HEK293 (cell line): ENCODE results near the gene PHLDB1.
"Not testable (repeated sequence)": the region's sequence is repeated elsewhere in the genome, so short reads cannot be mapped to it uniquely, and the experiment has no call there.

Source experiments
- CTCF ChIA-PET: fragments of 350-600 bp; formaldehyde crosslinking; extraction: SDS; loops from one replicate; lab custom pipeline; 2021; ENCODE audit warnings: antibody characterized with exemption; lab: Yijun Ruan, JAX
- POLR2A ChIA-PET: fragments of 300-600 bp; formaldehyde crosslinking; extraction: SDS; loops from one replicate; lab custom pipeline; 2020; ENCODE audit warnings: antibody characterized with exemption, inconsistent platforms; lab: Yijun Ruan, JAX
- H3K27ac ChIP-seq: fragments of 200-500 bp; sonication (Bioruptor generic); 2 replicates; pipeline ENCODE4 v1.5.1; 2014; ENCODE audit warnings: low read depth, low read length, control low read depth, inconsistent platforms; ENCODE audit errors: extremely low read depth
- H3K36me3 ChIP-seq, 2 experiments: fragments of 200-500 bp in 1 of 2; sonication (Bioruptor generic) in 1 of 2; 1 replicate in 1 of 2; 2 replicates in 1 of 2; pipeline ENCODE4 v1.5.1; 2014 to 2017; ENCODE audit warnings: inconsistent platforms in 2 of 2, low read length in 2 of 2; ENCODE audit not compliant: control insufficient read depth in 2 of 2, insufficient read depth in 1 of 2
- H3K4me1 ChIP-seq: fragments of 200-500 bp; sonication (Bioruptor generic); 2 replicates; pipeline ENCODE4 v1.5.1; 2014; ENCODE audit warnings: mild to moderate bottlenecking, low read length, inconsistent platforms; ENCODE audit not compliant: control insufficient read depth, insufficient read depth
- H3K4me3 ChIP-seq: 2 replicates; pipeline ENCODE4 v1.5.1; 2011; ENCODE audit warnings: low read depth, mild to moderate bottlenecking, control low read depth, low read length, moderate library complexity
- H3K9me3 ChIP-seq: fragments of 200-500 bp; sonication (Bioruptor generic); 2 replicates; pipeline ENCODE4 v1.5.1; 2014; ENCODE audit warnings: low read depth, low read length, inconsistent platforms; ENCODE audit not compliant: control insufficient read depth, insufficient read depth
- HOXD13 ChIP-seq: sonication (generic); formaldehyde crosslinking; IDR thresholded peaks from 2 replicates; pipeline ENCODE4 v1.8.0; 2022; ENCODE audit warnings: missing genetic modification reagents, borderline replicate concordance
- MZF1 ChIP-seq: fragments of 450-650 bp; formaldehyde crosslinking; IDR thresholded peaks from 2 replicates; pipeline ENCODE4 v1.5.1; 2017; ENCODE audit warnings: missing biosample characterization, missing genetic modification characterization, borderline replicate concordance
- PRDM1 ChIP-seq: fragments of 450-650 bp; formaldehyde crosslinking; IDR thresholded peaks from 2 replicates; pipeline ENCODE4; 2016; ENCODE audit warnings: missing biosample characterization, missing genetic modification characterization
- PRDM10 ChIP-seq: fragments of 450-650 bp; formaldehyde crosslinking; IDR thresholded peaks from 2 replicates; pipeline ENCODE4 v1.5.1; 2016; ENCODE audit warnings: missing biosample characterization, missing genetic modification characterization
- PRDM4 ChIP-seq: fragments of 450-650 bp; formaldehyde crosslinking; IDR thresholded peaks from 2 replicates; pipeline ENCODE4 v1.5.1; 2017; ENCODE audit warnings: missing biosample characterization, missing genetic modification characterization
- SP7 ChIP-seq: fragments of 450-650 bp; formaldehyde crosslinking; IDR thresholded peaks from 2 replicates; pipeline ENCODE4 v1.5.1; 2016; ENCODE audit warnings: missing biosample characterization, missing genetic modification characterization
- ZBTB7A ChIP-seq: fragments of 450-650 bp; formaldehyde crosslinking; IDR thresholded peaks from 2 replicates; pipeline ENCODE4 v1.5.1; 2016; ENCODE audit warnings: low read depth, missing biosample characterization, missing genetic modification characterization
- ZNF239 ChIP-seq: fragments of 450-650 bp; formaldehyde crosslinking; IDR thresholded peaks from 2 replicates; pipeline ENCODE4 v1.5.1; 2016; ENCODE audit warnings: missing biosample characterization, missing genetic modification characterization
- ZNF510 ChIP-seq: fragments of 450-650 bp; formaldehyde crosslinking; IDR thresholded peaks from 2 replicates; pipeline ENCODE4 v1.5.1; 2018; ENCODE audit warnings: mild to moderate bottlenecking, missing genetic modification characterization, missing biosample characterization; ENCODE audit not compliant: insufficient replicate concordance
- ZNF654 ChIP-seq: fragments of 450-650 bp; formaldehyde crosslinking; IDR thresholded peaks from 2 replicates; pipeline ENCODE4 v1.5.1; 2016; ENCODE audit warnings: low read depth, missing biosample characterization, missing genetic modification characterization
- ZNF830 ChIP-seq: fragments of 450-650 bp; IDR thresholded peaks from 2 replicates; pipeline ENCODE4 v1.5.0; 2018; ENCODE audit warnings: missing biosample characterization, missing genetic modification characterization, low read depth, mild to moderate bottlenecking, moderate library complexity
- ZSCAN16 ChIP-seq: fragments of 450-650 bp; formaldehyde crosslinking; IDR thresholded peaks from 2 replicates; pipeline ENCODE4 v1.5.1; 2016; ENCODE audit warnings: missing biosample characterization, missing genetic modification characterization
- TF ChIP-seq, protein P1 (sequence below): fragments of 450-650 bp; formaldehyde crosslinking; IDR thresholded peaks from 2 replicates; pipeline ENCODE4 v1.5.1; 2016; ENCODE audit warnings: missing biosample characterization, missing genetic modification characterization
- TF ChIP-seq, protein P2 (sequence below): fragments of 450-650 bp; formaldehyde crosslinking; IDR thresholded peaks from 2 replicates; pipeline ENCODE4 v1.5.1; 2016; ENCODE audit warnings: missing biosample characterization, missing genetic modification characterization

PHLDB1 gene

DNA sequence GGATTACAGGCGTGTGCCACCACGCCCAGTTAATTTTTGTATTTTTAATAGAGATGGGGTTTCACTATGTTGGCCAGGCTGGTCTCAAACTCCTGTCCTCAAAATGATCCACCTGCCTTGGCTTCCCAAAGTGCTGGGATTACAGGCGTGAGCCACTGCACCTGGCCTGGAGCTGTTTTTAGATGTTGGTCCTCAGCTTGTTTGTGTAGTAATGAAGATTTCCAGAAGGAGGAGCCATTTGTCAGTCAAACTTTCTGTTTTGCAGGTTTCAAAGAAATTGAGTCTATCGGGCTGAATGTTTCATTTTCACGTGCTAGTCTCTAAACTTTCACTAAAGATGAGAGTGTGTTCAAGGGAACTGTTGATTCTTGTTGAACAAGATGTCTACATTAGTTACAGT, 12.4 kb upstream of the PHLDB1 start:
- H3K4me3 ChIP-seq, H3K4me1 ChIP-seq: not testable (repeated sequence)
- TF ChIP-seq ZNF654 = peak; percentile 30
- 0 out of 2 replicates have a peak, but pooled peaks have one; percentile 15 for TF ChIP-seq PRDM4
- peak; percentile 88 for TF ChIP-seq PRDM1 (tag by site-specific recombination)
- TF ChIP-seq, protein P1, sequence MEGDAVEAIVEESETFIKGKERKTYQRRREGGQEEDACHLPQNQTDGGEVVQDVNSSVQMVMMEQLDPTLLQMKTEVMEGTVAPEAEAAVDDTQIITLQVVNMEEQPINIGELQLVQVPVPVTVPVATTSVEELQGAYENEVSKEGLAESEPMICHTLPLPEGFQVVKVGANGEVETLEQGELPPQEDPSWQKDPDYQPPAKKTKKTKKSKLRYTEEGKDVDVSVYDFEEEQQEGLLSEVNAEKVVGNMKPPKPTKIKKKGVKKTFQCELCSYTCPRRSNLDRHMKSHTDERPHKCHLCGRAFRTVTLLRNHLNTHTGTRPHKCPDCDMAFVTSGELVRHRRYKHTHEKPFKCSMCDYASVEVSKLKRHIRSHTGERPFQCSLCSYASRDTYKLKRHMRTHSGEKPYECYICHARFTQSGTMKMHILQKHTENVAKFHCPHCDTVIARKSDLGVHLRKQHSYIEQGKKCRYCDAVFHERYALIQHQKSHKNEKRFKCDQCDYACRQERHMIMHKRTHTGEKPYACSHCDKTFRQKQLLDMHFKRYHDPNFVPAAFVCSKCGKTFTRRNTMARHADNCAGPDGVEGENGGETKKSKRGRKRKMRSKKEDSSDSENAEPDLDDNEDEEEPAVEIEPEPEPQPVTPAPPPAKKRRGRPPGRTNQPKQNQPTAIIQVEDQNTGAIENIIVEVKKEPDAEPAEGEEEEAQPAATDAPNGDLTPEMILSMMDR (tag by site-specific recombination) = 0 out of 2 replicates have a peak, but pooled peaks have one; percentile 13
- TF ChIP-seq, all 188 proteins: peak for 4; not testable (repeated sequence) for 184
- POLR2A ChIA-PET, H3K27ac ChIP-seq, H3K9me3 ChIP-seq: not testable (repeated sequence)
- CTCF ChIA-PET = interaction anchor here (0.6 to 5.1 kb wide), 23 partner anchors 9 to 313 kb away, joined by 3 to 43 read pairs (median 4); partner anchors contain the start of genes ARCN1 and PHLDB1
- peaks cover 54 to 93% of the 10 kb centered on the region in 2 experiments for H3K36me3 ChIP-seq

DNA sequence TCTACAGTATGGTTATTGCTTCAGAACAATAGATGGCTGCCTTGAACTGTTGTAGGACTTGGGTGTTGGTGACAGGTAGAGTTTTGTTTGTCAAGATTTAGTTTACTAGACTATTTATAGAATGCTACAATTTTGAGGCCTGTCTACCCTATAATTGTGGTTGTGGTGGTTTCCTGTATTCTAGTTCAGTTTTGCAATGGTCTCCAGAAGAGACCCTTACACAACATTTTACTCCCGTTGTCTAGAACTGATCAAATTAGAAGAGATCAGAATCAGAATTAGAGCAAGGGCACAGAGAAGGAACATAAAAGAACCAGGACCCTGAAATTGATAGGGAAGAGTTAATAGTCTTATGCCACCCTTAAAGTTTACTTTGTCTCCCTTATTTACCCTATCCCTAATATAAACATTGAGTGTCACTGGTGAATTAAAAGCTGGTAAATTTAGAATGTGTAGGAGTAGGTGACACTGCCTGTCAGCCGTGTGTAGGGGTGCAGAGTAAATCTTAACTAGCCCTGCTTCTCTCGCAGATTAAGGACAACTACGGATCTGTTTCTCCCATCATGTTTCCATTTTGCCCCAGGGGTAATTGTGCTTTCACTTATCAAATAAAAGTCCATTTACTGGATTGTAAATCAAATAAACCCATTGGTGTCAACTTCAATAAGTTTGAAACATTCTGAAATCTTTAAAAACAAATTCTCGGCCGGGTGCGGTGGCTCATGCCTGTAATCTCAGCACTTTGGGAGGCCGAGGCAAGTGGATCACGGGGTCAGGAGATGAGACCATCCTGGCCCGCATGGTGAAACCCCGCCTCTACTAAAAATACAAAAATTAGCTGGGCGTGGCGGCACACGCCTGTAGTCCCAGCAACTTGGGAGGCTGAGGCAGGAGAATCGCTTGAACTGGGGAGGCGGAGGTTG, 10.9 kb upstream of the PHLDB1 start:
- no peak overlapping the region for H3K4me3 ChIP-seq
- no peaks in the 10 kb centered on the region for H3K4me1 ChIP-seq
- POLR2A ChIA-PET = no interaction called here
- CTCF ChIA-PET = interaction anchor here (0.6 to 5.1 kb wide), 5 partner anchors 11 to 62 kb away, joined by 3 to 43 read pairs (median 5); partner anchors contain the start of gene PHLDB1
- TF ChIP-seq ZNF830 (tag by site-specific recombination) = no peak
- TF ChIP-seq ZNF510 = no peak
- no peak for TF ChIP-seq SP7 (tag by site-specific recombination)
- TF ChIP-seq HOXD13 (CRISPR knock-in tag) = no peak
- no peak for TF ChIP-seq MZF1 (tag by site-specific recombination)
- no peak for TF ChIP-seq ZNF239
- no peak for TF ChIP-seq ZSCAN16 (tag by site-specific recombination)
- TF ChIP-seq, protein P2, sequence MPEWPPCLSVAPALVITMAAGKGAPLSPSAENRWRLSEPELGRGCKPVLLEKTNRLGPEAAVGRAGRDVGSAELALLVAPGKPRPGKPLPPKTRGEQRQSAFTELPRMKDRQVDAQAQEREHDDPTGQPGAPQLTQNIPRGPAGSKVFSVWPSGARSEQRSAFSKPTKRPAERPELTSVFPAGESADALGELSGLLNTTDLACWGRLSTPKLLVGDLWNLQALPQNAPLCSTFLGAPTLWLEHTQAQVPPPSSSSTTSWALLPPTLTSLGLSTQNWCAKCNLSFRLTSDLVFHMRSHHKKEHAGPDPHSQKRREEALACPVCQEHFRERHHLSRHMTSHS = no peak
- no peak for TF ChIP-seq PRDM10 (tag by site-specific recombination)
- TF ChIP-seq ZBTB7A (tag by site-specific recombination) = no peak
- TF ChIP-seq, all 188 proteins: peak for 0
- Histone ChIP-seq H3K27ac (no peak overlapping the region), H3K36me3 (peaks cover 42 to 91% of the 10 kb centered on the region in 2 experiments), H3K9me3 (no peaks in the 10 kb centered on the region)
